GM23338 (cell line): ENCODE data around the gene MICAL2. TPM values are rescaled to one million over a fixed set of nuclear protein-coding genes. Genes with fewer than 3 reads are reported as not detected.

Experiments used
- ATAC-seq: fragments of 200-7000 bp; cut with Tn5 transposase; 3 replicates; pipeline ENCODE4 v1.9.1; 2020
- DNase-seq: peaks from one replicate; pipeline ENCODE4 v3.0.0-alpha.2; 2015; ENCODE audit warnings: low spot score
- H2AFZ ChIP-seq: fragments of 200-600 bp; sonication (generic); 2 replicates; pipeline ENCODE4 v1.8.0; 2016; ENCODE audit warnings: antibody characterized with exemption, mild to moderate bottlenecking, moderate library complexity
- H3F3A ChIP-seq: fragments of 200-600 bp; sonication (generic); replicated peaks from 2 replicates; pipeline ENCODE4 v1.8.0; 2017; ENCODE audit warnings: antibody characterized with exemption, mixed run types, low read depth
- H3K27ac ChIP-seq: fragments of 200-600 bp; sonication (generic); 2 replicates; pipeline ENCODE4 v1.6.1; 2016; ENCODE audit warnings: low read depth
- H3K27me3 ChIP-seq: fragments of 200-600 bp; sonication (generic); 2 replicates; pipeline ENCODE4 v1.8.0; 2016; ENCODE audit warnings: mild to moderate bottlenecking, mixed run types, moderate library complexity; ENCODE audit not compliant: insufficient read depth
- H3K36me3 ChIP-seq: fragments of 200-600 bp; sonication (generic); 2 replicates; pipeline ENCODE4 v1.8.0; 2016; ENCODE audit warnings: mild to moderate bottlenecking; ENCODE audit not compliant: insufficient read depth
- H3K4me1 ChIP-seq: fragments of 200-600 bp; sonication (generic); 2 replicates; pipeline ENCODE4 v1.8.0; 2016; ENCODE audit warnings: mild to moderate bottlenecking, moderate library complexity; ENCODE audit not compliant: insufficient read depth
- H3K4me2 ChIP-seq: fragments of 200-600 bp; sonication (generic); 2 replicates; pipeline ENCODE4 v1.7.1; 2017; ENCODE audit warnings: mixed run types
- H3K4me3 ChIP-seq: fragments of 200-600 bp; sonication (generic); 2 replicates; pipeline ENCODE4 v1.6.1; 2016; ENCODE audit warnings: mixed run types
- H3K79me2 ChIP-seq: fragments of 200-600 bp; sonication (generic); replicated peaks from 2 replicates; pipeline ENCODE4 v1.8.0; 2017; ENCODE audit warnings: mild to moderate bottlenecking; ENCODE audit not compliant: insufficient read depth
- H3K9me2 ChIP-seq: fragments of 200-600 bp; sonication (generic); 2 replicates; pipeline ENCODE4 v1.8.0; 2017; ENCODE audit not compliant: insufficient read depth
- H4K20me1 ChIP-seq: fragments of 200-600 bp; sonication (generic); replicated peaks from 2 replicates; pipeline ENCODE4 v1.8.0; 2017; ENCODE audit warnings: mild to moderate bottlenecking; ENCODE audit not compliant: insufficient read depth
- H3K27ac Mint-ChIP-seq: 2 replicates; pipeline ENCODE4 v1.8.0; 2020; ENCODE audit warnings: inconsistent platforms, mild to moderate bottlenecking, moderate library complexity, mixed read lengths
- H3K27me3 Mint-ChIP-seq: 3 replicates; pipeline ENCODE4 v1.8.0; 2022; ENCODE audit warnings: low read depth, mild to moderate bottlenecking, moderate library complexity, mixed read lengths, inconsistent platforms; ENCODE audit not compliant: insufficient read depth, poor library complexity
- H3K36me3 Mint-ChIP-seq: 3 replicates; pipeline ENCODE4 v1.8.0; 2021; ENCODE audit warnings: low read depth, mild to moderate bottlenecking, inconsistent platforms, moderate library complexity, mixed read lengths
- H3K4me1 Mint-ChIP-seq: 3 replicates; pipeline ENCODE4 v1.8.0; 2020; ENCODE audit warnings: mild to moderate bottlenecking, inconsistent platforms, mixed read lengths
- H3K4me3 Mint-ChIP-seq: 3 replicates; pipeline ENCODE4 v1.8.0; 2021; ENCODE audit warnings: moderate library complexity, mild to moderate bottlenecking, inconsistent platforms, mixed read lengths
- H3K9me3 Mint-ChIP-seq: 3 replicates; pipeline ENCODE4 v1.8.0; 2020; ENCODE audit warnings: moderate library complexity, mild to moderate bottlenecking, inconsistent platforms, mixed read lengths
- EZH2phosphoT487 ChIP-seq: fragments of 200-600 bp; sonication (generic); IDR thresholded peaks from one replicate; pipeline ENCODE4 v1.8.1; 2018; ENCODE audit warnings: antibody characterized with exemption; ENCODE audit not compliant: unreplicated experiment
- NANOG ChIP-seq: IDR thresholded peaks from 2 replicates; pipeline ENCODE4 v1.6.1; 2016; ENCODE audit warnings: antibody characterized with exemption, borderline replicate concordance
- ZNF114 ChIP-seq: fragments of 250-450 bp; sonication (Bioruptor Pico); IDR thresholded peaks from 2 replicates; pipeline ENCODE4 v1.5.0; 2020; ENCODE audit warnings: mild to moderate bottlenecking, moderate library complexity
- ZNF331 ChIP-seq: fragments of 250-450 bp; sonication (Bioruptor Pico); IDR thresholded peaks from 2 replicates; pipeline ENCODE4 v1.5.0; 2020; ENCODE audit warnings: low read depth, mild to moderate bottlenecking, moderate library complexity
- polyA plus RNA-seq: library from polyadenylated mRNA; unstranded; fragments of >200 nt; fragmentation: Nextera tagmentation; extraction: Ambion mirVana; gene quantifications from 2 replicates; pipeline ENCODE4 v1.2.1, GENCODE V29; 2016
- total RNA-seq: library from RNA; depleted of rRNA; stranded (reverse); fragments of >200 nt; shearing (Covaris generic); gene quantifications from 2 replicates; pipeline ENCODE4 v1.2.3, GENCODE V29; 2014
- TF ChIP-seq, protein P1 (sequence below): fragments of 250-450 bp; sonication (Bioruptor Pico); IDR thresholded peaks from 2 replicates; pipeline ENCODE4 v1.5.0; 2020; ENCODE audit warnings: mild to moderate bottlenecking, moderate library complexity
- TF ChIP-seq, protein P2 (sequence below): IDR thresholded peaks from 2 replicates; pipeline ENCODE4 v1.6.1; 2016; ENCODE audit warnings: antibody characterized with exemption
- TF ChIP-seq, protein P3 (sequence below), 2 experiments: fragments of 200-600 bp in 1 of 2; sonication (generic) in 1 of 2; conservative IDR thresholded peaks; 2 replicates each; pipeline versions ENCODE4 v1.5.1 to v1.6.1; 2016 to 2017; ENCODE audit warnings: antibody characterized with exemption in 2 of 2, low read depth in 2 of 2, mild to moderate bottlenecking in 2 of 2, moderate library complexity in 1 of 2

Gene MICAL2
- total and polyA plus RNA-seq, 2 experiments from 2014 or later: 0.66 to 1.4 TPM

DNA sequence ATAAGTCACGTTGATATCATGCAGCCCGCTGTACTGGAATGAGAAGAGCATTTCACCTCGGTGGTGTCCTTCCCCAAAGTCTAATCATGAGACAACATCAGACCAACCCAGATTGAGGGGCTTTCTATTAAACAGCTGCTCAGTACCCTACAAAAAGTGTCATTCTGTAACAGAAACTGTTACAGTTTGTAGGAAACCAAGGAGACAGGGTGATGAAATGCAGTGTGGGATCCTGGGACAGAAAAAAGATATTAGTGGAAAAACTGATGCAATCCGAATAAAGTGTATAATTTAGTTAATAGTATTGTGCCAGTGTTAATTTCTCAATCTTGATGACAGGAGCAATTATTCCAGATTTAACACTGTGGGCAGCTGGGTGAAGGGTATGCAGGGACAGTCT is 128.0 kb downstream of the MICAL2 start:
- H3K4me2 ChIP-seq: no peak overlapping the region
- Mint-ChIP-seq H3K27me3 (peaks cover 7% of the 10 kb centered on the region), H3K27ac (no peak overlapping the region), H3K4me3 (no peak overlapping the region), H3K36me3 (no peaks in the 10 kb centered on the region), H3K9me3 (no peaks in the 10 kb centered on the region), H3K4me1 (peaks cover 21% of the 10 kb centered on the region)
- DNase-seq: no peak
- H3F3A ChIP-seq: no peaks in the 10 kb centered on the region
- no peaks in the 10 kb centered on the region for H3K9me2 ChIP-seq
- no peak for TF ChIP-seq ZNF114 (CRISPR knock-in tag)
- TF ChIP-seq EZH2phosphoT487: no peak
- TF ChIP-seq NANOG: no peak
- ATAC-seq: no peak
- no peaks in the 10 kb centered on the region for H3K27me3 ChIP-seq
- H3K79me2 ChIP-seq: no peaks in the 10 kb centered on the region
- H4K20me1 ChIP-seq: no peaks in the 10 kb centered on the region
- H3K4me1 ChIP-seq: no peaks in the 10 kb centered on the region; the same call in 1 of the 2 replicates
- H3K27ac ChIP-seq: no peak overlapping the region
- H3K4me3 ChIP-seq: no peak overlapping the region
- H3K36me3 ChIP-seq: no peaks in the 10 kb centered on the region
- no peak overlapping the region for H2AFZ ChIP-seq

DNA sequence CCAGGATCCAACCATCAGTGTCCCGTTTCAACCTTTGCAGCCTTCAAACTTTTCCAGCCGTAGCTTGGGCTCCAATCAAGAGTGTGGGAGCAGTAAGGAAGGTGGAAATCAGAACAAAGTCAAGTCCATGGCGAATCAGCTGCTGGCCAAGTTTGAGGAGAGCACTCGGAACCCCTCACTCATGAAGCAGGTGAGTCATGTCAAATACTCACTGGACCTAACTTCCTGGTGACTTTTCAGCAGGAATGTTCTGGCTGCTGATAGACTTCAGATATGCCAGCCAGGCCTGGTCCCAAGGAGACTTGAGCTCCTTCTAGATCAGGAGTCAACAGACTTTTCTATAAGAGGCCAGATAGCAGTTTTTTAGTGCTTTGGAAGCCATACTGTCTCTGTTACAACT is 129.0 kb downstream of the MICAL2 start:
- Mint-ChIP-seq H3K27me3 (peaks cover 7% of the 10 kb centered on the region), H3K27ac (no peak overlapping the region; the same call in 1 of the 2 replicates), H3K4me1 (peaks cover 21% of the 10 kb centered on the region), H3K9me3 (no peaks in the 10 kb centered on the region), H3K4me3 (no peak overlapping the region), H3K36me3 (no peaks in the 10 kb centered on the region)
- no peak for ATAC-seq
- Histone ChIP-seq H4K20me1 (no peaks in the 10 kb centered on the region), H3K9me2 (no peaks in the 10 kb centered on the region), H3K4me1 (no peaks in the 10 kb centered on the region; the same call in 1 of the 2 replicates), H3F3A (no peaks in the 10 kb centered on the region), H2AFZ (no peak overlapping the region), H3K4me3 (no peak overlapping the region), H3K4me2 (no peak overlapping the region), H3K79me2 (no peaks in the 10 kb centered on the region), H3K36me3 (no peaks in the 10 kb centered on the region), H3K27me3 (no peaks in the 10 kb centered on the region), H3K27ac (no peak overlapping the region)
- DNase-seq: no peak
- TF ChIP-seq ZNF331: no peak

DNA sequence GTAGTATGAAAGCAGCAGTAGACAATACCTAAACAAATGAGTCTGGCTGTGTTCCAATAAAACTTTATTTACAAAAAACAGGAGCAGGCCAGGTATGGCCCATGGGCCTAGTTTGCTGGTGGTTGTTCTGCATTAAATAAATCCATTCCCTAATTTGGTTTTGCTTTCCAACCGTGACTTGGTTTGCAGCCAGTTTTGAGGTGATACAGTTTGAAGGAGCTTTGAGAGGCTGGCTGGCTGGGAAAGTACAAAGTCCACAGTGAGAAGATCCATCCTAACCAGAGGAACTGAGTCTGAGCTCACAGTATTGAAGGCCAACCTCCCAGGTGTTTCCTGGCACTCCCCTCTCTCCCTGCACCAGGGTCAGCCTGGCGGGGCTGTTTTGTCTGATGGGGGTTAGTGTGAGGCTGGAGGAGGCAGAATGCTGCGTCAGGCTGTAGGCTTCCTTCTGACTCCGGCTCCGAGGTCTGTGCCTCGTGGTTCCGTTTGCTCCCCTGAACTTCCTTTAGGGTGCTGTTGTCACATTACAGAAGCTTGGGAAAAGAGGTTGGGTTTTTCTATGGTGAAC is 129.5 kb downstream of the MICAL2 start:
- H3K27ac ChIP-seq: no peak overlapping the region
- Mint-ChIP-seq H3K36me3 (no peaks in the 10 kb centered on the region), H3K9me3 (no peaks in the 10 kb centered on the region), H3K27me3 (peaks cover 7% of the 10 kb centered on the region), H3K27ac (no peak overlapping the region), H3K4me1 (peaks cover 21% of the 10 kb centered on the region), H3K4me3 (no peak overlapping the region)
- H3K4me2 ChIP-seq: no peak overlapping the region
- H3K4me3 ChIP-seq: no peak overlapping the region
- H2AFZ ChIP-seq: no peak overlapping the region
- H3K9me2 ChIP-seq: no peaks in the 10 kb centered on the region
- ATAC-seq: no peak
- H3K79me2 ChIP-seq: no peaks in the 10 kb centered on the region
- H3K36me3 ChIP-seq: no peaks in the 10 kb centered on the region
- H3K4me1 ChIP-seq: no peaks in the 10 kb centered on the region; the same call in 1 of the 2 replicates
- H4K20me1 ChIP-seq: no peaks in the 10 kb centered on the region
- H3F3A ChIP-seq: no peaks in the 10 kb centered on the region
- H3K27me3 ChIP-seq: no peaks in the 10 kb centered on the region
- DNase-seq: no peak
- TF ChIP-seq, protein P1, sequence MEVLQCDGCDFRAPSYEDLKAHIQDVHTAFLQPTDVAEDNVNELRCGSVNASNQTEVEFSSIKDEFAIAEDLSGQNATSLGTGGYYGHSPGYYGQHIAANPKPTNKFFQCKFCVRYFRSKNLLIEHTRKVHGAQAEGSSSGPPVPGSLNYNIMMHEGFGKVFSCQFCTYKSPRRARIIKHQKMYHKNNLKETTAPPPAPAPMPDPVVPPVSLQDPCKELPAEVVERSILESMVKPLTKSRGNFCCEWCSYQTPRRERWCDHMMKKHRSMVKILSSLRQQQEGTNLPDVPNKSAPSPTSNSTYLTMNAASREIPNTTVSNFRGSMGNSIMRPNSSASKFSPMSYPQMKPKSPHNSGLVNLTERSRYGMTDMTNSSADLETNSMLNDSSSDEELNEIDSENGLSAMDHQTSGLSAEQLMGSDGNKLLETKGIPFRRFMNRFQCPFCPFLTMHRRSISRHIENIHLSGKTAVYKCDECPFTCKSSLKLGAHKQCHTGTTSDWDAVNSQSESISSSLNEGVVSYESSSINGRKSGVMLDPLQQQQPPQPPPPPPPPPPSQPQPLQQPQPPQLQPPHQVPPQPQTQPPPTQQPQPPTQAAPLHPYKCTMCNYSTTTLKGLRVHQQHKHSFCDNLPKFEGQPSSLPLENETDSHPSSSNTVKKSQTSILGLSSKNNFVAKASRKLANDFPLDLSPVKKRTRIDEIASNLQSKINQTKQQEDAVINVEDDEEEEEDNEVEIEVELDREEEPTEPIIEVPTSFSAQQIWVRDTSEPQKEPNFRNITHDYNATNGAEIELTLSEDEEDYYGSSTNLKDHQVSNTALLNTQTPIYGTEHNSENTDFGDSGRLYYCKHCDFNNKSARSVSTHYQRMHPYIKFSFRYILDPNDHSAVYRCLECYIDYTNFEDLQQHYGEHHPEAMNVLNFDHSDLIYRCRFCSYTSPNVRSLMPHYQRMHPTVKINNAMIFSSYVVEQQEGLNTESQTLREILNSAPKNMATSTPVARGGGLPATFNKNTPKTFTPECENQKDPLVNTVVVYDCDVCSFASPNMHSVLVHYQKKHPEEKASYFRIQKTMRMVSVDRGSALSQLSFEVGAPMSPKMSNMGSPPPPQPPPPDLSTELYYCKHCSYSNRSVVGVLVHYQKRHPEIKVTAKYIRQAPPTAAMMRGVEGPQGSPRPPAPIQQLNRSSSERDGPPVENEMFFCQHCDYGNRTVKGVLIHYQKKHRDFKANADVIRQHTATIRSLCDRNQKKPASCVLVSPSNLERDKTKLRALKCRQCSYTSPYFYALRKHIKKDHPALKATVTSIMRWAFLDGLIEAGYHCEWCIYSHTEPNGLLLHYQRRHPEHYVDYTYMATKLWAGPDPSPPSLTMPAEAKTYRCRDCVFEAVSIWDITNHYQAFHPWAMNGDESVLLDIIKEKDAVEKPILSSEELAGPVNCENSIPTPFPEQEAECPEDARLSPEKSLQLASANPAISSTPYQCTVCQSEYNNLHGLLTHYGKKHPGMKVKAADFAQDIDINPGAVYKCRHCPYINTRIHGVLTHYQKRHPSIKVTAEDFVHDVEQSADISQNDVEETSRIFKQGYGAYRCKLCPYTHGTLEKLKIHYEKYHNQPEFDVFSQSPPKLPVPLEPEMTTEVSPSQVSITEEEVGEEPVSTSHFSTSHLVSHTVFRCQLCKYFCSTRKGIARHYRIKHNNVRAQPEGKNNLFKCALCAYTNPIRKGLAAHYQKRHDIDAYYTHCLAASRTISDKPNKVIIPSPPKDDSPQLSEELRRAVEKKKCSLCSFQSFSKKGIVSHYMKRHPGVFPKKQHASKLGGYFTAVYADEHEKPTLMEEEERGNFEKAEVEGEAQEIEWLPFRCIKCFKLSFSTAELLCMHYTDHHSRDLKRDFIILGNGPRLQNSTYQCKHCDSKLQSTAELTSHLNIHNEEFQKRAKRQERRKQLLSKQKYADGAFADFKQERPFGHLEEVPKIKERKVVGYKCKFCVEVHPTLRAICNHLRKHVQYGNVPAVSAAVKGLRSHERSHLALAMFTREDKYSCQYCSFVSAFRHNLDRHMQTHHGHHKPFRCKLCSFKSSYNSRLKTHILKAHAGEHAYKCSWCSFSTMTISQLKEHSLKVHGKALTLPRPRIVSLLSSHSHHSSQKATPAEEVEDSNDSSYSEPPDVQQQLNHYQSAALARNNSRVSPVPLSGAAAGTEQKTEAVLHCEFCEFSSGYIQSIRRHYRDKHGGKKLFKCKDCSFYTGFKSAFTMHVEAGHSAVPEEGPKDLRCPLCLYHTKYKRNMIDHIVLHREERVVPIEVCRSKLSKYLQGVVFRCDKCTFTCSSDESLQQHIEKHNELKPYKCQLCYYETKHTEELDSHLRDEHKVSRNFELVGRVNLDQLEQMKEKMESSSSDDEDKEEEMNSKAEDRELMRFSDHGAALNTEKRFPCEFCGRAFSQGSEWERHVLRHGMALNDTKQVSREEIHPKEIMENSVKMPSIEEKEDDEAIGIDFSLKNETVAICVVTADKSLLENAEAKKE (CRISPR knock-in tag): no peak
- TF ChIP-seq, protein P2, sequence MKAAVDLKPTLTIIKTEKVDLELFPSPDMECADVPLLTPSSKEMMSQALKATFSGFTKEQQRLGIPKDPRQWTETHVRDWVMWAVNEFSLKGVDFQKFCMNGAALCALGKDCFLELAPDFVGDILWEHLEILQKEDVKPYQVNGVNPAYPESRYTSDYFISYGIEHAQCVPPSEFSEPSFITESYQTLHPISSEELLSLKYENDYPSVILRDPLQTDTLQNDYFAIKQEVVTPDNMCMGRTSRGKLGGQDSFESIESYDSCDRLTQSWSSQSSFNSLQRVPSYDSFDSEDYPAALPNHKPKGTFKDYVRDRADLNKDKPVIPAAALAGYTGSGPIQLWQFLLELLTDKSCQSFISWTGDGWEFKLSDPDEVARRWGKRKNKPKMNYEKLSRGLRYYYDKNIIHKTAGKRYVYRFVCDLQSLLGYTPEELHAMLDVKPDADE: no peak
- TF ChIP-seq, protein P3, sequence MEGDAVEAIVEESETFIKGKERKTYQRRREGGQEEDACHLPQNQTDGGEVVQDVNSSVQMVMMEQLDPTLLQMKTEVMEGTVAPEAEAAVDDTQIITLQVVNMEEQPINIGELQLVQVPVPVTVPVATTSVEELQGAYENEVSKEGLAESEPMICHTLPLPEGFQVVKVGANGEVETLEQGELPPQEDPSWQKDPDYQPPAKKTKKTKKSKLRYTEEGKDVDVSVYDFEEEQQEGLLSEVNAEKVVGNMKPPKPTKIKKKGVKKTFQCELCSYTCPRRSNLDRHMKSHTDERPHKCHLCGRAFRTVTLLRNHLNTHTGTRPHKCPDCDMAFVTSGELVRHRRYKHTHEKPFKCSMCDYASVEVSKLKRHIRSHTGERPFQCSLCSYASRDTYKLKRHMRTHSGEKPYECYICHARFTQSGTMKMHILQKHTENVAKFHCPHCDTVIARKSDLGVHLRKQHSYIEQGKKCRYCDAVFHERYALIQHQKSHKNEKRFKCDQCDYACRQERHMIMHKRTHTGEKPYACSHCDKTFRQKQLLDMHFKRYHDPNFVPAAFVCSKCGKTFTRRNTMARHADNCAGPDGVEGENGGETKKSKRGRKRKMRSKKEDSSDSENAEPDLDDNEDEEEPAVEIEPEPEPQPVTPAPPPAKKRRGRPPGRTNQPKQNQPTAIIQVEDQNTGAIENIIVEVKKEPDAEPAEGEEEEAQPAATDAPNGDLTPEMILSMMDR (conservative IDR thresholded peaks at IDR 0.05; ENCODE audit: low read depth in 2 of 2): no peak
- no peak for TF ChIP-seq ZNF331
- no peak for TF ChIP-seq EZH2phosphoT487
